Naive thymus-derived CD4-positive, alpha-beta T cell (primary cell): ENCODE results near the gene NOP16. TPM values are rescaled to one million over a fixed set of nuclear protein-coding genes. Genes with fewer than 3 reads are reported as not detected.

Experiments used
- ATAC-seq: fragments of 150-1000 bp; cut with Tn5 transposase; 2 replicates; pipeline ENCODE4 v1.10.0; 2021; ENCODE audit warnings: mild to moderate bottlenecking, moderate library complexity
- CTCF ChIA-PET: fragments of 350-600 bp; sonication (Branson Sonifier 250); formaldehyde crosslinking; loops from one replicate; lab custom pipeline; 2021; ENCODE audit warnings: antibody characterized with exemption; lab: Charles Lee
- POLR2A ChIA-PET: fragments of 350-600 bp; sonication (Branson Sonifier 250); formaldehyde crosslinking; loops from one replicate; lab custom pipeline; 2021; ENCODE audit warnings: antibody characterized with exemption, inconsistent platforms; lab: Charles Lee
- DNase-seq, 9 donors: peaks; one replicate each; pipeline versions ENCODE4 v3.0.0 to v3.0.0-alpha.2; 2020 to 2022; ENCODE audit warnings: mixed read lengths in 1 of 9
- H3K27ac ChIP-seq: one replicate; pipeline ENCODE4 v1.7.0; 2013; ENCODE audit warnings: mild to moderate bottlenecking, low read depth, low read length, moderate library complexity
- H3K27me3 ChIP-seq, 2 donors: one replicate each; pipeline ENCODE4 v1.7.0; 2013; ENCODE audit warnings: low read length in 2 of 2, mild to moderate bottlenecking in 2 of 2, moderate library complexity in 2 of 2; ENCODE audit not compliant: control insufficient read depth in 2 of 2, insufficient read depth in 2 of 2
- H3K36me3 ChIP-seq, 3 experiments: 1 replicate in 2 of 3; 2 replicates in 1 of 3; pipeline ENCODE4 v1.7.0; 2013; ENCODE audit warnings: low read length in 3 of 3, mild to moderate bottlenecking in 3 of 3, moderate library complexity in 1 of 3; ENCODE audit not compliant: insufficient read depth in 3 of 3, control insufficient read depth in 2 of 3
- H3K4me1 ChIP-seq, 2 donors: one replicate each; pipeline ENCODE4 v1.7.0; 2013; ENCODE audit warnings: low read length in 2 of 2, mild to moderate bottlenecking in 2 of 2, moderate library complexity in 1 of 2; ENCODE audit not compliant: control insufficient read depth in 2 of 2, insufficient read depth in 2 of 2
- H3K4me3 ChIP-seq: 2 replicates; pipeline ENCODE4 v1.7.0; 2013; ENCODE audit warnings: mild to moderate bottlenecking, low read length
- H3K9me3 ChIP-seq, 3 experiments: 1 replicate in 2 of 3; 2 replicates in 1 of 3; pipeline ENCODE4 v1.7.0; 2013; ENCODE audit warnings: low read length in 3 of 3; ENCODE audit not compliant: control insufficient read depth in 2 of 3
- H3K27ac Mint-ChIP-seq, 9 donors: one replicate each; pipeline ENCODE4 v1.8.0; 2020 to 2022; ENCODE audit warnings: mixed read lengths in 9 of 9, mild to moderate bottlenecking in 8 of 9, moderate library complexity in 5 of 9, inconsistent platforms in 2 of 9
- H3K27me3 Mint-ChIP-seq, 5 donors: one replicate each; pipeline ENCODE4 v1.8.0; 2021 to 2022; ENCODE audit warnings: mixed read lengths in 5 of 5, mild to moderate bottlenecking in 1 of 5
- H3K36me3 Mint-ChIP-seq, 5 donors: one replicate each; pipeline ENCODE4 v1.8.0; 2020 to 2022; ENCODE audit warnings: mixed read lengths in 5 of 5, mild to moderate bottlenecking in 3 of 5, inconsistent platforms in 1 of 5
- H3K4me1 Mint-ChIP-seq, 7 donors: one replicate each; pipeline ENCODE4 v1.8.0; 2020 to 2022; ENCODE audit warnings: mixed read lengths in 7 of 7, mild to moderate bottlenecking in 3 of 7, inconsistent platforms in 1 of 7
- H3K4me3 Mint-ChIP-seq, 10 donors: one replicate each; pipeline ENCODE4 v1.8.0; 2020 to 2022; ENCODE audit warnings: mild to moderate bottlenecking in 10 of 10, mixed read lengths in 10 of 10, moderate library complexity in 6 of 10, inconsistent platforms in 2 of 10
- H3K9me3 Mint-ChIP-seq, 11 donors: one replicate each; pipeline ENCODE4 v1.8.0; 2020 to 2022; ENCODE audit warnings: mixed read lengths in 11 of 11, mild to moderate bottlenecking in 4 of 11, inconsistent platforms in 1 of 11, moderate library complexity in 1 of 11
- intact Hi-C, 2 donors: fragments of 100-400 bp; cut with micrococcal nuclease; formaldehyde crosslinking; loops; one replicate each; pipeline ENCODE4 v1.15.1; 2023
- polyA plus RNA-seq, 2 donors: library from polyadenylated mRNA; unstranded; fragments of 300-500 nt; fragmentation: Illumina TruSeq; gene quantifications; one replicate each; pipeline ENCODE4 v1.2.3, GENCODE V29; 2021
- total RNA-seq, 6 experiments: library from RNA in 5 of 6; stranded (reverse) in 5 of 6; gene quantifications; 1 replicate in 5 of 6; 2 replicates in 1 of 6; pipeline ENCODE4 v1.2.3 and lab custom pipeline; 2021 to 2026

NOP16 gene, protein sequence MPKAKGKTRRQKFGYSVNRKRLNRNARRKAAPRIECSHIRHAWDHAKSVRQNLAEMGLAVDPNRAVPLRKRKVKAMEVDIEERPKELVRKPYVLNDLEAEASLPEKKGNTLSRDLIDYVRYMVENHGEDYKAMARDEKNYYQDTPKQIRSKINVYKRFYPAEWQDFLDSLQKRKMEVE
- 10 to 100 TPM; 12.8 to 35.3 (median 22.2) TPM for total RNA-seq
- polyA plus RNA-seq = 10 to 100 TPM; 26.9 to 42.2 TPM
- total RNA-seq (lab: John Stamatoyannopoulos, UW) = 11.0 reads per million, percentile 38 among the genes with 10 or more reads in this experiment

GRCh38 chr5:176388444-176389134 is at the start of gene NOP16, which contains the start of gene HIGD2A:
Gene NOP16 (minus strand): TSS chr5:176388598. CDS start chr5:176388539, 59 bp downstream.
Gene HIGD2A (plus strand): TSS chr5:176388751. CDS start chr5:176388820, 69 bp downstream.
- Histone ChIP-seq H3K27ac (peak within 1 kb of the TSS; percentile 93), H3K4me1 (peaks cover 18% of the 10 kb centered on the region in 2 donors), H3K4me3 (peak within 1 kb of the TSS; percentile 95), H3K36me3 (peaks cover 0 to 43% (median 5%) of the 10 kb centered on the region in 3 experiments), H3K27me3 (no peaks in the 10 kb centered on the region), H3K9me3 (no peaks in the 10 kb centered on the region)
- Mint-ChIP-seq H3K9me3 (peaks cover 0 to 1% (median 0%) of the 10 kb centered on the region in 11 donors), H3K27me3 (no peaks in the 10 kb centered on the region), H3K4me1 (peaks cover 14 to 42% (median 35%) of the 10 kb centered on the region in 7 donors), H3K36me3 (peaks cover 3 to 19% (median 5%) of the 10 kb centered on the region in 5 donors), H3K27ac (peak within 1 kb of the TSS; percentile 91 to 100 (median 99)), H3K4me3 (peak within 1 kb of the TSS; percentile 94 to 100 (median 99))
- ATAC-seq (peak; percentile 95), DNase-seq (peak; percentile 89 to 99 (median 98))
- ChIA-PET POLR2A (interaction anchor here (0.9 to 4.8 kb wide), 6 partner anchors 20 to 149 kb away, joined by 3 to 53 read pairs (median 5); partner anchors contain the start of genes KIAA1191 and RNF44), CTCF (interaction anchor here (0.7 to 1.3 kb wide), 2 partner anchors 28 to 147 kb away, joined by 3 to 4 read pairs; no protein-coding TSS in a partner anchor)
- intact Hi-C loops = loop anchor here (1.0 to 10.0 kb wide), 11 partner anchors 23 to 962 kb away; partner anchors contain the start of genes ARL10 (in 2 of the 2), CLTB (in 2 of the 2), FAF2 (in 2 of the 2) and KIAA1191 (in 2 of the 2)

DNA sequence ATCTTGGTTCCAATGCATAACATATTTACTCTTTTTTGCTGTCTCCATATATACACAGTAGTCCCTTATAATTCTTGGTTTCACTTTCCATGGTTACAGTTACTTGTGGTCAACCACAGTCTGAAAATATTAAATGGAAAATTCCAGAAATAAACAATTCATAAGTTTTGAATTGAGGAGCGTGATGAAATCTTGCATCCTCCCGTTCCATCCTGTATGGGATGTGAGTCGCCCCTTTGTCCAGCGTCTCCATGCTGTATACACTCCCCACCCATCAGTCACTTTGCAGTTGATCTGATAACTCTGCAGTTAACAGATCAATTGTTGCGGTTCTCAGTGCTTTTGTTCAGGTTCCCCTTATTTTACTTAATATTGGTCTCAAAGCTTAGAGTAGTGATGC is 48.3 kb upstream of the NOP16 start:
- H3K9me3 ChIP-seq = no peaks in the 10 kb centered on the region
- peaks cover 0 to 5% of the 10 kb centered on the region in 2 donors for H3K4me1 ChIP-seq
- Mint-ChIP-seq H3K36me3 (peaks cover 0 to 5% (median 0%) of the 10 kb centered on the region in 5 donors), H3K4me1 (peaks cover 7 to 13% (median 9%) of the 10 kb centered on the region in 7 donors), H3K27ac (peak overlapping the region in 3 of 9 donors; percentile 15 to 71 (median 28)), H3K4me3 (peak overlapping the region in 9 of 10 donors; percentile 50 to 80 (median 73)), H3K27me3 (peaks cover 0 to 15% (median 6%) of the 10 kb centered on the region in 5 donors), H3K9me3 (peaks cover 0 to 8% (median 0%) of the 10 kb centered on the region in 11 donors)
- intact Hi-C loops = loop anchor here in 1 of 2 donors (1.0 kb wide), 1 partner anchor 11 kb away; no protein-coding TSS in a partner anchor
- POLR2A ChIA-PET = no interaction called here
- H3K27me3 ChIP-seq = no peaks in the 10 kb centered on the region
- ATAC-seq (peak; percentile 53), DNase-seq (no peak)
- CTCF ChIA-PET = no interaction called here
- H3K4me3 ChIP-seq = peak overlapping the region; percentile 30
- no peak overlapping the region for H3K27ac ChIP-seq
- no peaks in the 10 kb centered on the region for H3K36me3 ChIP-seq

DNA sequence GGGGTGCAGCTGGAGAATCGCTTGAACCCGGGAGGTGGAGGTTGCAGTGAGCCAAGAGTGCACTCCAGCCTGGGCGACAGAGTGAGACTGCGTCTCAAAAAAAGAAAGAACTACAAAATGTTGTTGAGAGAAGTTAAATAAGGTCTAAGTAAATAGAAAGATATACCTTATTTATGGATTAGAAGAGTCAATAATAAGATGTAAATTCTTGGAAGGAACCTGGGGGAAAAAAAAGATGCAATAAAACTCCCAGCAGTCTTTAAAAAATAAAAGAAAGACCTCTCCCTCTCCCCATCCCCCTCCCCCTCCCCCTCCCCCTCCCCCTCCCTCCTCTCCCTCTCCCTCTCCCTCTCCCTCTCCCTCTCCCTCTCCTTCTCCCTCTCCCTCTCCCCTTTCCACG is 44.3 kb upstream of the NOP16 start:
- Mint-ChIP-seq H3K4me3 (no peak overlapping the region), H3K4me1 (peaks cover 7 to 18% (median 15%) of the 10 kb centered on the region in 7 donors), H3K27ac (no peak overlapping the region), H3K36me3 (peaks cover 0 to 5% (median 0%) of the 10 kb centered on the region in 5 donors), H3K27me3 (peaks cover 0 to 12% (median 6%) of the 10 kb centered on the region in 5 donors), H3K9me3 (peaks cover 0 to 8% (median 0%) of the 10 kb centered on the region in 11 donors)
- no peaks in the 10 kb centered on the region for H3K27me3 ChIP-seq
- DNase-seq = no peak
- ATAC-seq = no peak
- H3K27ac ChIP-seq = no peak overlapping the region
- ChIA-PET CTCF (no interaction called here), POLR2A (no interaction called here)
- peaks cover 0 to 5% of the 10 kb centered on the region in 2 donors for H3K4me1 ChIP-seq
- H3K36me3 ChIP-seq = no peaks in the 10 kb centered on the region
- intact Hi-C loops = no loop called here
- no peaks in the 10 kb centered on the region for H3K9me3 ChIP-seq
- no peak overlapping the region for H3K4me3 ChIP-seq

DNA sequence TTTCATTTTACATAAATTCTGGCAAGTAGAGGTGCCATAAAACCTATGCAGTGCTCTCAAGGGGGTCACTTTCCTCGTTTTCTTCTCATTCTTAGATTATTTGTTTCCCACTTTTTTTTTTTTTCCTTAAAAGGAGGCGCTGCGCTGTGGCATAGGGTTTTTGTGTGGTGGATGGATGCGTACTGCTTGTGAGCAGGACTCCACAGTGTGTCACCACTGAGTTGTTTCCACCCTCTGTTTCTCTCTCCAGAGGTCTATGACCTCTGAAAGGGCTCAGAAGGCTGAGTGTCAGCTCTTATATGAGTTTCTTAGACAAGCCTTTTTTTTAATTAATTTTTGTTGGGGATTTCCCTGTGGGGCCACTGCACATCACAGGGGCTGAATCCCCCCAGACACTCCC is 41.6 kb upstream of the NOP16 start:
- no peak overlapping the region for H3K27ac ChIP-seq
- DNase-seq = no peak
- H3K4me3 Mint-ChIP-seq = no peak overlapping the region
- H3K27me3 Mint-ChIP-seq = peaks cover 0 to 15% (median 6%) of the 10 kb centered on the region in 5 donors
- peaks cover 0 to 14% (median 2%) of the 10 kb centered on the region in 11 donors for H3K9me3 Mint-ChIP-seq
- no peaks in the 10 kb centered on the region for H3K27me3 ChIP-seq
- no peak for ATAC-seq
- intact Hi-C loops = no loop called here
- no peaks in the 10 kb centered on the region for H3K4me1 ChIP-seq
- peaks cover 0 to 10% (median 6%) of the 10 kb centered on the region in 7 donors for H3K4me1 Mint-ChIP-seq
- peaks cover 0 to 3% (median 0%) of the 10 kb centered on the region in 5 donors for H3K36me3 Mint-ChIP-seq
- H3K4me3 ChIP-seq = no peak overlapping the region
- H3K9me3 ChIP-seq = no peaks in the 10 kb centered on the region
- ChIA-PET CTCF (interaction anchor here (1.8 kb wide), 1 partner anchor 18 kb away, joined by 4 read pairs; no protein-coding TSS in a partner anchor), POLR2A (no interaction called here)
- no peaks in the 10 kb centered on the region for H3K36me3 ChIP-seq
- H3K27ac Mint-ChIP-seq = no peak overlapping the region

GRCh38 chr5:176427971-176428370 is 39.6 kb upstream of the NOP16 start:
- no peaks in the 10 kb centered on the region for H3K27me3 ChIP-seq
- ChIA-PET CTCF (no interaction called here), POLR2A (interaction anchor here (0.6 kb wide), 1 partner anchor 116 kb away, joined by 6 read pairs; no protein-coding TSS in a partner anchor)
- Mint-ChIP-seq H3K4me3 (no peak overlapping the region), H3K27ac (no peak overlapping the region), H3K36me3 (peaks cover 0 to 3% (median 0%) of the 10 kb centered on the region in 5 donors), H3K9me3 (peaks cover 0 to 14% (median 2%) of the 10 kb centered on the region in 11 donors), H3K4me1 (peaks cover 0 to 10% (median 6%) of the 10 kb centered on the region in 7 donors), H3K27me3 (peaks cover 0 to 22% (median 6%) of the 10 kb centered on the region in 5 donors)
- DNase-seq (no peak), ATAC-seq (no peak)
- intact Hi-C loops = no loop called here
- no peak overlapping the region for H3K4me3 ChIP-seq
- no peak overlapping the region for H3K27ac ChIP-seq
- H3K36me3 ChIP-seq = no peaks in the 10 kb centered on the region
- H3K9me3 ChIP-seq = no peaks in the 10 kb centered on the region
- H3K4me1 ChIP-seq = no peaks in the 10 kb centered on the region

- no peak overlapping the region for H3K27ac Mint-ChIP-seq
- ChIA-PET POLR2A (interaction anchor here (0.6 to 0.7 kb wide), 2 partner anchors 49 to 110 kb away, joined by 3 read pairs; partner anchors contain the start of gene RNF44), CTCF (interaction anchor here (0.7 kb wide), 1 partner anchor 234 kb away, joined by 8 read pairs; no protein-coding TSS in a partner anchor)
- H3K27me3 Mint-ChIP-seq = peaks cover 0 to 27% (median under 1%) of the 10 kb centered on the region in 5 donors
- no peak overlapping the region for H3K4me3 Mint-ChIP-seq
- H3K36me3 Mint-ChIP-seq = peaks cover 0 to 3% (median 0%) of the 10 kb centered on the region in 5 donors
- Histone ChIP-seq H3K27me3 (no peaks in the 10 kb centered on the region), H3K4me1 (no peaks in the 10 kb centered on the region), H3K4me3 (no peak overlapping the region), H3K27ac (no peak overlapping the region), H3K36me3 (no peaks in the 10 kb centered on the region), H3K9me3 (no peaks in the 10 kb centered on the region)
- ATAC-seq = no peak
- peaks cover 0 to 6% (median 0%) of the 10 kb centered on the region in 11 donors for H3K9me3 Mint-ChIP-seq
- intact Hi-C loops = no loop called here
- DNase-seq = no peak
- peaks cover 0 to 10% (median 6%) of the 10 kb centered on the region in 7 donors for H3K4me1 Mint-ChIP-seq
Observed at GRCh38 chr5:176426876-176427275, 38.5 kb upstream of the NOP16 start.
